NCI-H1105 treated with DMSO at 0.1 percent for 48 hours (cell line): ENCODE data around the gene ARFGAP2.

Experiments used
- DNase-seq: peaks from one replicate; lab custom pipeline; 2025; lab: John Stamatoyannopoulos, UW

The ARFGAP2 gene

DNA sequence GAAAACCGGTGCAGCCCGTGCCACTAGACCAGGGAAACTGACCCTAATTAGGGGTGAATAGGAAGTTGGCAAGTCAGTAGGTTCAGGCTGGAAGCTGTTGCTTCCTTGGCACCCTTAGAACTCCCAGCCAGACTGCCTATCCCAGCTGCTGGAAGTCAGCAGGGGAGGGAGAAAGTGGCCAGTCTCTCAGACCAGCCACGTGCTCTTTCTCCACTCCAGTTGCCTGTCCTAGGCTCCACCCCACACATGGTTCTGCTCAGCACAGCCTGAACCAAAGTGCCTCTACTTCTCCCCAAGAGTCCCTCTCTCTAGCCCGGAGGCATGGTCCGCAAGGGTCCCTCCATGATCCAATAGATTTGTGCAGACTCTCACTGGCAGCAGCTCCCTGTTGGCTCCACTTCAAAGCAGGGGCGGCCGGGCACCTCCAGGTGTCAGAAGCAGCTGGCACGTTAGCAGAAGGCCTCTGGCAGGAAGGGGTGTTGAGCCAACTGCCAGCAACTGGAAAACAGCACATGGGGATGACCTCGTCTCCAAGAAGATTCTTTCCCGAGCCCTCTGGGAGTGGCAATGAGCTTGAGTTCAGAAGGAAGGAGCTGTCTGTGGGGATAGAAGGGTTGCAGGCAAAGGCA is 27.7 kb downstream of the ARFGAP2 start:
- DNase-seq, result peak; percentile 69

DNA sequence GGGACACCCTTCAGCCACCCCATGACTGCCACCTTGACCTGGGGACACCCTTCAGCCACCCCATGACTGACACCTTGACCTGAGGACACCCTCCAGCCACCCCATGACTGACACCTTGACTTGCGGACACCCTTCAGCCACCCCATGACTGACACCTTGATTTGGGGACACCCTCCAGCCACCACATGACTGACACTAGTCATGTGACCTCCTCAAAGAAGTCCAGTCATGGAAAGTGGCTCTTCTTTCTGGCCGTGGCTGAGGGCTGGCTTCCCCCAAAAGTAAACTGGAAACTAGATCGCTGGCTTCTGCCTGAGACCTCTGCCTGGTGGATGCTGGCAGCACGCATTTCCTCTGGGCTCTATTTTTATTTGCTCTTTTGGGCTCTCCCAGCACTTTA is 28.4 kb downstream of the ARFGAP2 start:
- DNase-seq, result no peak

- DNase-seq, result no peak
Observed at GRCh38 chr11:47147681-47148080, 29.0 kb downstream of the ARFGAP2 start.

- no peak for DNase-seq
Observed at GRCh38 chr11:47147250-47147649, 29.4 kb downstream of the ARFGAP2 start.

GRCh38 chr11:47144541-47144940 is 32.1 kb downstream of the ARFGAP2 start:
- no peak for DNase-seq

DNA sequence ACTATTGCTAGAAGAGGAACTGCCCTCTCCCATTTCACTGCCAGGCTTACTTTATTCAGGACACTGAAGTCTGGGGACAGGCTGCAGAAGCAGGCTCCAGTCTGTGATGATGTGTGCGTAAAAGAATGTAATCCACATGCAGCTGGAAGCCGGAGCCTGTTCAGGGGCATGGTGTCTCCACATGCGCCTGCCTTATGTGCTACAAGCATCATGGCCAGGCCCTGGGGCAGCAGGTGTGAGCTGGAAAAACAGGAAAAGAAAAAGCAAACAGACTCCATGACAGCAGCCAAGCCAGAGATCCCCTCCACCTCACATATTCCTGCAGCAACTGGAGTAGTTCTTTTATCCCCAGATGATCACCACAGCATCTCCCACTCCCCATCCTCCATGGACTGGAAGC is 33.4 kb downstream of the ARFGAP2 start:
- DNase-seq, result no peak

GRCh38 chr11:47139878-47140277 is 36.8 kb downstream of the ARFGAP2 start:
- no peak for DNase-seq

DNA sequence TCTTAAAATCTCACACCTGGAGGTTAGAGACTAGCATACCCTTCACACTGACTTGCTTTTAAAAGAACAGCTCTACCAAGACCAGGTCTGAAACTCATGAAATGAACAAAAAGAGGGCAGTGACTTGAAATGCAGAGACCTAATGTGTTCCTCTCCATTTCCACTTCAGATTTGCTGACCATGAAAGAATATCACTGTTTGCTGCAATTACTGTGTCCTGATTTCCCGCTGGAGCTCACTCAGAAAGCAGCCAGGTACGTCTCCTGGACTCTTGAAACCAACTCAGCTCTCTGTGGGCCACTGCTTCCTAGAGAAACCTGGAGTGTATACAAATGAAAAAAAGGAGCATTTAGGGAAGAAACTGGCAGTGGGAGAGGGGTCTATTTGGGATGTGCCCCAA is 39.2 kb downstream of the ARFGAP2 start:
- no peak for DNase-seq

DNA sequence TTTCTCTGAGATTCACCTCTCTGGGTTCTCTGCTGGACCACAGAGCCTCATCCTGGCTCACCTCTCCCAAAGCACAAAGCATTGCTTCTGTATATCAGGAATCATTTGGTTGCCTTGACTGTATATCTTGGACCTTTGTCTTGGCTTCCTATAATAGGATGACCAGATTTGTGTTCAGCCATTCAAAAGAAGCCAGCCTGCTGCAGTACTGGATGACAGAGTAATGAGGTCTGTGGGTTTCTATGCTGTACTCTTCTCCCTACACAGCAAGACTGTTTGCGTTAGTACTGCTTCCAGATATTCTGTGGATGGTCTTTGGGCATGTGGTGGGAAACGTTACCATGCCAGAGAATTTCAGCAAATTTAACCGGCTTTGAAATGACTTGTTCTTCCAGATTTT is 39.8 kb downstream of the ARFGAP2 start:
- no peak for DNase-seq

DNA sequence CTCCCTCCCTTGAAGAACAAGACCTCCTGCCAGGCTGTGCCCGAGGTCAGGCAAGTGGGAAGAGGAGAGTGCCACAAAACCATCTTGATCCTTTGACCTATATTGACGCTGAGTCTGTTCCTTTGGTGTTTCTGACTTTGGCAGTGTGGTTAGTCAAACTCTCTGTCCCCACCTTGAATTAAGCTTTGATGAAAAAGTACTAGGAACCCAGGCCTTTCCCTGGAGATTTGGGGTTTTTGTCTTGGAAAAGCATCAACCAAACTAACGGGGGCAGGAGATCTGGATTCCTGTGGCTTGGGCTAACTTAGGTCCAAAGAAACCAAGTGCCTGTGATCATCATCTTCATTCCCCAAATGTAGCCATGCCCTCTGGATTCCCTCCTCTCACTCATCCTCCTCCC is 40.4 kb downstream of the ARFGAP2 start:
- DNase-seq, result no peak

DNA sequence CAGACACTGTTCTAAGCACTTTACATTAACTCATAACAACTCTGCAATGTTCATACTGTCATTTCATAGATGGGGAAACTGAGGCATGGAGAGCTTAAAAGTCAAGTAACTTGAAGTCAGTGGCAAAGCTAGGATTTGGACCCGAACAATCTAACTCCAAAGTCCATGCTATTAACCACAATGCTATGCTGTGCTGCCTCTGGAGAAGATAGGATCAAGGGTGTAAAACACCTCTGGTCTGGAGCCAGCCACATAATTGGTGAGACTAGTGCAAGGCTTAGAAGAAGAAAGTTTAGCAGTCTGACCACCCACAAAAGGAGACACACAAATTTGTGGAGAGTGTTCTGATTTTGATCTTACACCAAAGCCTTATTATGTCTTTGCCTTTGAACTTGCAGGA is 43.7 kb downstream of the ARFGAP2 start:
- DNase-seq, result no peak

- DNase-seq, result no peak
Observed at GRCh38 chr11:47132490-47132889, 44.2 kb downstream of the ARFGAP2 start.

DNA sequence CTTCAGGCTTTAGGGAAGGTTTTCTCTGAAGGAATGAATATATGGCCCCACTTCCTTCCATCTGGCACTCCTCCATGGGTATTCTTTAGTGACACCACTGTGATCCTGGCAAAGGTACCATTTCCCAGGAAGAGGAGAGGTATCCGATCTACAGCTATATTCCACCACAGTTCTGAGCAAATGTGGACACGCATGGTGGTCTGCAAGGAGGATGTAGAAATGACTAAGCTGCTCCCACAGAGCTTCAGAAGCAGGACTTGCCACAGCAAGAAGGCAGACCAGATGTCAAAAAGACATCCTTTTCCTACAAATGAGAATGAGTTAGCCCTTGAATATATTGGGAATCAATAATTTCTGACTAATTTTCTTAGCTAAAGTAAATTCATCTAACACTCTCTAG is 45.5 kb downstream of the ARFGAP2 start:
- no peak for DNase-seq

DNA sequence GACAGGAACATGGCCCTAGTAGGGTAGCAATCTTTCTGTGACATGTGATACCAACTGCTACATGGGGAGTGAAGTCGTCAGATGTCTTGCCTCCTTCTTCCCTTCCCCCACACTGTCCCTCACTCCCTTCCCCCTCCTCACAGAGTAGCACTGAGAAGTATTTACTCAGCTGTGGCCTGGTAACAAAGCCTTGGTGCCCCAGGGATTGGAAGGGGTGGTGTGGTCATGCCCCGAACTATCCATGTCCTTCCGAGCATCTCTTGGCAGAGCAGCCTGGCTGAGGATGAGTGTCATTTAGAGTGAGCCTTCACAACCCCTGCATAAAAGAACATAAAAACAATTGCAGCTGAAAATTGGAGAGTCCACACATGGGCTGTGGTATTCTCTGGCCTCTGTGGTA is 46.1 kb downstream of the ARFGAP2 start:
- peak; percentile 36 for DNase-seq

- peak; percentile 7 for DNase-seq
Observed at GRCh38 chr11:47127213-47127612, 49.5 kb downstream of the ARFGAP2 start.

DNA sequence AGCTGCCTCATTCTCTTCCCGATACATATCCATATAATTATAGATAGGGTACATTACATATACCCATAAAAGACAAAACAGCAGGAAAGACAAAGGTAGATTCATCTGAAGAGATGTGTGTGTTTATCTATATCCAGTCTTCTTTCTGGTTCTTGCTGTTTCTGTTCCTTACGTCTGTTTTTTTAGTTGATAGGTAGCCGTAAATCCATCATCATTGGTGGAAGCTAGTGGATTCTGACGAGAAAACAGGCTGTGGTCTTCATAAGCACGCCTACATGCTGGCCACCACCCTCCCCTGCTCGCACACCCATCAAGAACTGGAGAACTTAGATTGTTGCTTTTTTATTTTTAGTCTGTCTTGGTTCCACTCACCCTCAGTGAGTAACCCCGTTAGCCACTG is 51.6 kb downstream of the ARFGAP2 start:
- DNase-seq, result no peak

DNA sequence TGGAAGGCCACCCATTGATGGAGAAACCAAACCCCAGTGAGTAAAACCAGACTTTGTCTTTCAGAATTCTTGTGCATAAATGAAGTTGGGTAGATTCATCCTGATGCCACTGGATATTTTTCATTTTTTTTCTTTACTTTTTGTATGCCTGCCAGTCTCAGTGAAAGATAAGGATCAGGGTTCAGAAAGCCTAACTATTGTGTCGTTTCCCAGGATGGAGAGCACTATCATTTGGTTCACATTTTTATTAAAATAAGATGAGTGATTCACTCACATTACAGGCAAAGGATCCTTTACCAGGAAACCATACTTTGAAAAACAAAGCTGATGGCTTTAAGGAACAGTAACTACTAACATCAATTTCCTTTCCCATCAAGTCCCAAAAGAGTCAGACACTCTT is 52.0 kb downstream of the ARFGAP2 start:
- DNase-seq, result no peak

DNA sequence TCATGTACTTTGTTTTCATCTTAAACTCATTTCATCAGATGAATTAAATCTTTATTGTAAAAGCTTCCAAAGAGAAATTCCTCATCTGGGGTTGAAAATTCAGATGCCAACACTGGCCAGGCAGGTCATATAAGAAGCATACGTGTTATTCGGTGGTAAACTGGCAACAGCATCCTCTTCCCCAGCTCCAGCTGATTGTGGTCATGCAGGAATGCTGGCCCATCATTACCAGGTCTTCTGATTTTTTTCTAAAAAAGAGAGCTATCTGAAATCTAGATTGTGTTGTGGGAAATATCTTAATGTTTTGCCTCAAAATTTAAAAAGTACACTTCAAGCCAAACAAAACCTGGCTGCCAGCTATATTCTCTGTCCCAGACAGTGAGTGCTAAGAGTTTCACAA is 53.6 kb downstream of the ARFGAP2 start:
- no peak for DNase-seq

GRCh38 chr11:47121731-47122130 is 54.9 kb downstream of the ARFGAP2 start:
- DNase-seq, result no peak

DNA sequence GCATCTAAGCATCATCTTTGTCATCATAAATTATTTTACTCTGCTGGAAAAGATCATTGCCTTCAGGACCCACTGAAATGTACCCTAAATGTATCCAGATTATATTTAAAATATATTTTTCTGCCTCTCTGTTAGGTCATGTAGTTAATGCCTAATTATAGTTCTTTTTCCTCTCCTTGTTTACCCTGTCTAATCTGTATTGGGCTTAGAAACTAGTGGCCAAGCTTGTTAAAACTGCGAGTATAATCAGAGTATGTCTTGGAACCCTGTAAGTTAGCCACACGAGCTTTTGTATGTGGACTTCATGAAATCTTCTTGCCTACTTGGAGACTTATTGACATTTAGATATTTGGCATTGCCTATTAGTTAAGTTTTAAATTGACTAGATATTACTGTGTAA is 55.6 kb downstream of the ARFGAP2 start:
- no peak for DNase-seq

DNA sequence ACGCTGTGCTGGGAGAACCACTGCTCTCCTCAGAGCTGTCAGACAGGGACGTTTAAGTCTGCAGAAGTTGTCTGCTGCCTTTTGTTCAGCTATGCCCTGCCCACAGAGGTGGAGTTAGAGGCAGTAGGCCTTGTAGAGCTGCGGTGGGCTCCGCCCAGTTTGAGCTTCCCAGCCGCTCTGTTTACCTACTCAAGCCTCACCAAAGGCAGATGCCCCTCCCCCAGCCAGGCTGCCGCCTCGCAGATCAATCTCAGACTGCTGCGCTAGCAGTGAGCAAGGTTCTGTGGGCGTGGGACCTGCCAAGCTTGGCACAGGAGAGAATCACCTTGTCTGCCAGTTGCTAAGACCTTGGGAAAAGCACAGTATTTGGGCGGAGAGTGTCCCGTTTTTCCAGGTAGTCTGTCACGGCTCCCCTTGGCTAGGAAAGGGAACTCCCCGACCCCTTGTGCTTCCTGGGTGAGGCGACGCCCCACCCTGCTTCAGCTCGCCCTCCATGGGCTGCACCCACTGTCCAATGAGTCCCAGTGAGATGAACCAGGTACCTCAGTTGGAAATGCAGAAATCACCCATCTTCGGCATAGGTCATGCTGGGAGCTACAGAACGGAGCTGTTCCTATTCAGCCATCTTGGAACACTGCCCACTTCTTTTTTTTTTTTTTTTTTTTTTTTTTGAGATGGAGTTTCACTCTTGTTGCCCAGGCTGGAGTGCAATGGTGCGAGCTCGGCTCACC is 57.6 kb downstream of the ARFGAP2 start:
- DNase-seq, result peak; percentile 95
